Stimulated activated CD8-positive, alpha-beta memory T cell treated with anti-CD3 and anti-CD28 coated beads, Interleukin-7, amount 100 ng/mL, for 1 hour (primary cell): Measurements from ENCODE around the gene OR8B4.
"Not testable (repeated sequence)": the region's sequence is repeated elsewhere in the genome, so short reads cannot be mapped to it uniquely, and the experiment has no call there.

Source experiments
- DNase-seq, 2 donors: peaks; one replicate each; pipeline ENCODE4 v3.0.0-alpha.2; 2020; ENCODE audit warnings: low read depth in 2 of 2

Gene OR8B4

DNA sequence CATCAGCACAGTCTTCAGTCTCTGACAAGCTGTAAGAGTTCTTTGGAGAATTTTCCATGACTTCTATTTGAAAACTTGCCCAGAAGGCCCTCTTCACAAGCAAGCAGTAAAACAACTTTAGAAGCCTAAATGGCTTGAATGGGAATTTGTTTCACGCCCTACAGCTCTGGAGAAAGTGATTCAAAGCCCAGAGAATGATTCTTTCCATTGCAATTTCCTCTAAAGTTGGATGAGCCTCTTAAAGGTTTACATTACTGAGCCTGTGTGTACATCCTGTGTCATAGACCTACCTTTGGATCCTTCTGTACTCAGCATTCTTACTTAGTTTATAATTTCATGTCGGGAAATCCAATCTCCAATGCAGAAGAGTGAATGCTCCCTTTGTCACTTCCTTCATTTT, 19.1 kb downstream of the OR8B4 start:
- DNase-seq: no peak

DNA sequence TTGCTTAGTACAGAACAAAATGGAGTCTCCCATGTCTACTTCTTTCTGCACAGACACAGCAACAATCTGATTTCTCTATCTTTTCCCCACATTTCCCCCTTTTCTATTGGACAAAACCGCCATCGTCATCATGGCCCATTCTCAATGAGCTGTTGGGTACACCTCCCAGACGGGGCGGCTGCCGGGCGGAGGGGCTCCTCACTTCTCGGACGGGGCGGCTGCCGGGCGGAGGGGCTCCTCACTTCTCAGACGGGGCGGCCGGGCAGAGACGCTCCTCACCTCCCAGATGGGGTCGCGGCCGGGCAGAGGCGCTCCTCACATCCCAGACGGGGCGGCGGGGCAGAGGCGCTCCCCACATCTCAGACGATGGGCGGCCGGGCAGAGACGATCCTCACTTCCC, 21.5 kb downstream of the OR8B4 start:
- not testable (repeated sequence) for DNase-seq

DNA sequence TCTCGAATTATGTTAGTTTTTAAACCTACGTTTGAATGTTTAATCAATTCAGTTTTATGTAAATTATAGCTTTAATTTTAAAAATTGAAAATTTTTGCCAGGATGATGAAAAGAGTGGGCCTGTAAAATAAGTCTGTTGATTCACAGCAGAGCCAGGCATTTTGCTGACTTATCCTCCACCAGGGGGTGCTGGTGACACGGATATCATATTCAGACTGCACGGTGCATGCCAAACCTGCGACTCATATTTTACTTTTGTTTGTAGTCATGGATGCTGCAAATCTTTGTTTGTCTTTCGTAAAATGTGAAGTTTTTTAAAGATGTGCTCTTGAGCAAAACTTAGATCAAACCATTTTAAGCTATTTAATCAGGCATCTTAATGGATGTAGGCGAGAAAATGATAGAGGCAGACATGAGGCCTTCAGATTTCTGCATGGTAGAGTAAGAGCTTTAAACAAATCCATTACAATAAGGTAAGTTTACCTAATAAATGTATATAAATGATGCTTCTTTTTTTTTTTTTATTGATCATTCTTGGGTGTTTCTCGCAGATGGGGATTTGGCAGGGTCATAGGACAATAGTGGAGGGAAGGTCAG, 22.2 kb downstream of the OR8B4 start:
- no peak for DNase-seq

DNA sequence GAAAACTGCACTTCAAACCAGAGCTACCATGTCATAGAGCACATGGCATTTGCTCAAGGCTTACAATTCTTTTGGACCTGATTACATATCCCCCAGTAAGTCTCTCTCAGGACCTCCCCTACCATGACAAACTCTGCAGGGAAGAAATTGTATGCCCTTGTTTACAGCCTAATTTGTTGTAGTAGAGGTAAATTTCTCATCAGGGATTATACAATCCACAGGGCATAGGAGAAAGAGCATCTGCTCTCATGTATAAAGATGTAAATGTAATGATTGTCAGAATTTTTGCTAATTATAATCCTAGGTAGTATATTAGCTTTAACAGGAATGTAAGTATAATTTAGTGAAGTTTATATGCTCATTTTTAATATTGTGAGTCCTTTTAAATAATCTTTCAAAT, 25.7 kb downstream of the OR8B4 start, which contains the start of gene OR8B3:
TSS of gene OR8B3 (minus strand) at position 101 of the 400 bp plus-strand sequence. CDS start 1,673 bp downstream, outside the sequence.
- DNase-seq: no peak

DNA sequence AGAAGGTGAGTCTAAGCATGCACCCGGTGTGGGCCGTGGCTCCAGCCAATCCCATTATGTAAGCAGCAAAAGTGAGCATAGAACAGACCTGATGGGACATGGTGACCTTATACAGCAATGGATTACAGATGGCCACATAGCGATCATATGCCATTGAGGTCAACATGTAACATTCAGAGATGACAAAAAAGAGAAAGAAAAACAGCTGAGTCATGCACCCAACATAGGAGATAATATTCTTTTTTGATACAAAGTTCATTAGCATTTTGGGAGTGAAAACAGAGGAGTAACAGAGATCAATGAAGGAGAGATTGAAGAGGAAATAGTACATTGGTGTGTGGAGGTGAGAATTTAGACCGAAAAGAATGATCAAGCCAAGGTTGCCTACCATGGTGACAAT, 27.8 kb downstream of the OR8B4 start:
- DNase-seq: not testable (repeated sequence)

DNA sequence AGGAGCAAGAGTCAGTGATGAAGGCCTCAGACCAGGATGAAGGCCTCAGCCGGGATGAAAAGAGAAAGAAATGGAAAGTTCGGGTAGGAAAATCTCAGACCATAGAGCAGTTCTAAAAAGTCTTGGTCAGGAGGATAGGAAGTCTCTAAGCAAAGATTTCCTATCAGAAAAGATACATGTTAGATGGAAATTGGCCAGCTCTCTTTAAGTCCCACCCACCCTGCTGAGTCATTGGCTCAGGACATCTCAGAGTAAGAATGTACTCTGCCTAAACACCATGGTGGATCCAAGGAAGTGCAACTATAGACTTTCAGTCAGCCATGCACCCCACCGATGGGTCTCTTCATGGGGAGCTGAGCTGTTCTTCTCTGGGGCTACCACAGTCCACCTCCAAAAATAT, 30.3 kb downstream of the OR8B4 start:
- DNase-seq: no peak

DNA sequence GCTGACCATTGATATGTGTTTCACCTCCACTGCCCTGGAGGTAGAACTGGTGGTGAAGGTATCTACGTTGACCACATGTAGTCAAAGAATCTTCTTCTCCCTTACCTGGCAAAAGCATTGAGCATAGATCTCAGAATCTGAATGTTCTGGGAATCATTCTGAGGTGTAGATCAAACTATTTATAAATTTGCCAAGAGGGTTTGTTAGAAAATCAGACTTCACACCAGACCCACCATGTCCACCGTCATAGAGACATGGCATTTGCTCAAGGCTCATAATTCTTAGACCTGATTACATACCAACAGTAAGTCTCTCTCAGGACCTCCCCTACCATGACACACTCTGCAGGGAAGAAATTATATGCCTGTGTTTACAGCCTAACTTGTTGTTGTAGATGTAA, 40.3 kb downstream of the OR8B4 start, which contains the start of gene OR8B2:
TSS of gene OR8B2 (minus strand) at position 101 of the 400 bp plus-strand sequence. CDS start 1,156 bp downstream, outside the sequence.
- no peak for DNase-seq

DNA sequence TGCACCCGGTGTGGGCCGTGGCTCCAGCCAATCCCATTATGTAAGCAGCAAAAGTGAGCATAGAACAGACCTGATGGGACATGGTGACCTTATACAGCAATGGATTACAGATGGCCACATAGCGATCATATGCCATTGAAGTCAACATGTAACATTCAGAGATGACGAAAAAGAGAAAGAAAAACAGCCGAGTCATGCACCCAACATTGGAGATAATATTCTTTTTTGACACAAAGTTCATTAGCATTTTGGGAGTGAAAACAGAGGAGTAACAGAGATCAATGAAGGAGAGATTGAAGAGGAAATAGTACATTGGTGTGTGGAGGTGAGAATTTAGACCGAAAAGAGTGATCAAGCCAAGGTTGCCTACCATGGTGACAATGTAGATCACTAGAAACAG, 41.8 kb downstream of the OR8B4 start:
- not testable (repeated sequence) for DNase-seq

DNA sequence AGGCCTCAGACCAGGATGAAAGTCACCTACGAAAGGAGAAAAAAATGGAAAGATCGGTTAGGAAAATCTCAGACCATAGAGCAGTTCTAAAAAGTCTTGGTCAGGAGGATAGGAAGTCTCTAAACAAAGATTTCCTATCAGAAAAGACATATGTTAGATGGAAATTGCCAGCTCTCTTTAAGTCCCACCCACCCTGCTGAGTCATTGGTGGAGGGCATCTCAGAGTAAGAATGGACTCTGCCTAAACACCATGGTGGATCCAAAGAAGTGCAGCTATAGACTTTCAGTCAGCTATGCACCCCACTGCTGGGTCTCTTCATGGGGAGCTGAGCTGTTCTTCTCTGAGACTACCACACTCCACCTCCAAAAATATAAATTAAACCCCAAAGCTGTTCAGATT, 44.1 kb downstream of the OR8B4 start:
- DNase-seq: no peak

DNA sequence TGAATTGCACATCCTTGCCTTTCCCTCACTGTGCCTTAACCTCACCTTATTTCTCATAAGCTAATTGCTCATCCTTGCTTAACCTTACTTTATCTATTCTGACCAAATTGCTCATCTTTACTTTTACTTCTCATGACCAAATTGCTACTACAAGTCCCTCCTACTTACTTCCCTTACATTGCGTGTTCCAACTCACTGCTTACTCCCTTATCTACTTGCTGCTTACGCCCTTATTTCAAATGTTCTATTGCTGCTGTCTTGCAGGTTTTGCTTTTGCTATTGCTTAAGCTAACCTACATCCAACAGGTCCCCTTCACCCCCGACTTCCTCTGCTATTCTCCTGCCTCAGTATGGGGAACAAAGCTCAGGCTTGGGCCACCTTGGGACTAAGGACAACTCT, 48.4 kb downstream of the OR8B4 start:
- DNase-seq: no peak
